HEK293 (cell line): Measurements from ENCODE around the gene ANO2.

Source experiments
- CTCF ChIA-PET: fragments of 350-600 bp; formaldehyde crosslinking; extraction: SDS; loops from one replicate; lab custom pipeline; 2021; ENCODE audit warnings: antibody characterized with exemption; lab: Yijun Ruan, JAX
- POLR2A ChIA-PET: fragments of 300-600 bp; formaldehyde crosslinking; extraction: SDS; loops from one replicate; lab custom pipeline; 2020; ENCODE audit warnings: antibody characterized with exemption, inconsistent platforms; lab: Yijun Ruan, JAX
- H3K27ac ChIP-seq: fragments of 200-500 bp; sonication (Bioruptor generic); 2 replicates; pipeline ENCODE4 v1.5.1; 2014; ENCODE audit warnings: low read depth, low read length, control low read depth, inconsistent platforms; ENCODE audit errors: extremely low read depth
- H3K36me3 ChIP-seq, 2 experiments: fragments of 200-500 bp in 1 of 2; sonication (Bioruptor generic) in 1 of 2; 1 replicate in 1 of 2; 2 replicates in 1 of 2; pipeline ENCODE4 v1.5.1; 2014 to 2017; ENCODE audit warnings: inconsistent platforms in 2 of 2, low read length in 2 of 2; ENCODE audit not compliant: control insufficient read depth in 2 of 2, insufficient read depth in 1 of 2
- H3K4me1 ChIP-seq: fragments of 200-500 bp; sonication (Bioruptor generic); 2 replicates; pipeline ENCODE4 v1.5.1; 2014; ENCODE audit warnings: mild to moderate bottlenecking, low read length, inconsistent platforms; ENCODE audit not compliant: control insufficient read depth, insufficient read depth
- H3K4me3 ChIP-seq: 2 replicates; pipeline ENCODE4 v1.5.1; 2011; ENCODE audit warnings: low read depth, mild to moderate bottlenecking, control low read depth, low read length, moderate library complexity
- H3K9me3 ChIP-seq: fragments of 200-500 bp; sonication (Bioruptor generic); 2 replicates; pipeline ENCODE4 v1.5.1; 2014; ENCODE audit warnings: low read depth, low read length, inconsistent platforms; ENCODE audit not compliant: control insufficient read depth, insufficient read depth
- BCL11A ChIP-seq: fragments of 450-650 bp; formaldehyde crosslinking; IDR thresholded peaks from 2 replicates; pipeline ENCODE4 v1.5.1; 2016; ENCODE audit warnings: low read depth, missing biosample characterization, missing genetic modification characterization
- KLF10 ChIP-seq: fragments of 450-650 bp; IDR thresholded peaks from 2 replicates; pipeline ENCODE4 v1.5.1; 2018; ENCODE audit warnings: missing biosample characterization, mild to moderate bottlenecking, missing genetic modification characterization
- SP2 ChIP-seq: fragments of 450-650 bp; formaldehyde crosslinking; IDR thresholded peaks from 2 replicates; pipeline ENCODE4 v1.5.1; 2016; ENCODE audit warnings: missing biosample characterization, missing genetic modification characterization
- ZBTB1 ChIP-seq: fragments of 450-650 bp; formaldehyde crosslinking; IDR thresholded peaks from 2 replicates; pipeline ENCODE4 v1.5.1; 2016; ENCODE audit warnings: missing biosample characterization, missing genetic modification characterization
- ZBTB8A ChIP-seq: fragments of 450-650 bp; formaldehyde crosslinking; IDR thresholded peaks from 2 replicates; pipeline ENCODE4 v1.5.1; 2016; ENCODE audit warnings: missing biosample characterization, missing genetic modification characterization
- ZFP41 ChIP-seq: fragments of 450-650 bp; formaldehyde crosslinking; IDR thresholded peaks from 2 replicates; pipeline ENCODE4 v1.5.1; 2016; ENCODE audit warnings: missing biosample characterization, missing genetic modification characterization, borderline replicate concordance
- ZNF140 ChIP-seq: fragments of 450-650 bp; formaldehyde crosslinking; IDR thresholded peaks from 2 replicates; pipeline ENCODE4 v1.5.1; 2016; ENCODE audit warnings: missing biosample characterization, missing genetic modification characterization
- ZNF239 ChIP-seq: fragments of 450-650 bp; formaldehyde crosslinking; IDR thresholded peaks from 2 replicates; pipeline ENCODE4 v1.5.1; 2016; ENCODE audit warnings: missing biosample characterization, missing genetic modification characterization
- ZNF274 ChIP-seq, 2 experiments: fragments of 200-500 bp in 1 of 2; fragments of 450-650 bp in 1 of 2; sonication (Bioruptor generic) in 1 of 2; formaldehyde crosslinking in 1 of 2; IDR thresholded peaks; 2 replicates each; pipeline versions ENCODE4 v1.5.1 to v1.6.1; 2014 to 2016; ENCODE audit warnings: borderline replicate concordance in 1 of 2, inconsistent platforms in 1 of 2, low read length in 1 of 2, missing biosample characterization in 1 of 2, missing genetic modification characterization in 1 of 2
- ZNF335 ChIP-seq: fragments of 450-650 bp; formaldehyde crosslinking; conservative IDR thresholded peaks from 2 replicates; pipeline ENCODE4 v1.5.1; 2016; ENCODE audit warnings: missing biosample characterization, missing genetic modification characterization
- ZNF48 ChIP-seq: fragments of 450-650 bp; formaldehyde crosslinking; IDR thresholded peaks from 2 replicates; pipeline ENCODE4 v1.5.1; 2016; ENCODE audit warnings: missing biosample characterization, missing genetic modification characterization
- ZNF510 ChIP-seq: fragments of 450-650 bp; formaldehyde crosslinking; IDR thresholded peaks from 2 replicates; pipeline ENCODE4 v1.5.1; 2018; ENCODE audit warnings: mild to moderate bottlenecking, missing genetic modification characterization, missing biosample characterization; ENCODE audit not compliant: insufficient replicate concordance
- ZNF629 ChIP-seq: fragments of 450-650 bp; formaldehyde crosslinking; IDR thresholded peaks from 2 replicates; pipeline ENCODE4 v1.5.1; 2017; ENCODE audit warnings: missing biosample characterization, missing genetic modification characterization
- ZNF76 ChIP-seq: fragments of 450-650 bp; formaldehyde crosslinking; IDR thresholded peaks from 2 replicates; pipeline ENCODE4; 2016; ENCODE audit warnings: low read depth, missing biosample characterization, missing genetic modification characterization, borderline replicate concordance
- TF ChIP-seq, protein P1 (sequence below): fragments of 450-650 bp; formaldehyde crosslinking; IDR thresholded peaks from 2 replicates; pipeline ENCODE4 v1.5.1; 2017; ENCODE audit warnings: missing biosample characterization, missing genetic modification characterization
- TF ChIP-seq, protein P2 (sequence below): fragments of 450-650 bp; formaldehyde crosslinking; IDR thresholded peaks from 2 replicates; pipeline ENCODE4 v1.5.1; 2017; ENCODE audit warnings: missing biosample characterization, mild to moderate bottlenecking, missing genetic modification characterization, moderate library complexity
- TF ChIP-seq, protein P3 (sequence below): fragments of 450-650 bp; formaldehyde crosslinking; IDR thresholded peaks from 2 replicates; pipeline ENCODE4 v1.5.1; 2016; ENCODE audit warnings: missing biosample characterization, missing genetic modification characterization
- TF ChIP-seq, protein P4 (sequence below): fragments of 450-650 bp; formaldehyde crosslinking; IDR thresholded peaks from 2 replicates; pipeline ENCODE4 v1.5.1; 2017; ENCODE audit warnings: missing biosample characterization, missing genetic modification characterization
- TF ChIP-seq, protein P5 (sequence below): fragments of 450-650 bp; formaldehyde crosslinking; IDR thresholded peaks from 2 replicates; pipeline ENCODE4 v1.5.1; 2016; ENCODE audit warnings: missing biosample characterization, missing genetic modification characterization
- TF ChIP-seq, protein P6 (sequence below): fragments of 450-650 bp; formaldehyde crosslinking; IDR thresholded peaks from 2 replicates; pipeline ENCODE4 v1.5.1; 2016; ENCODE audit warnings: missing biosample characterization, missing genetic modification characterization

The ANO2 gene

DNA sequence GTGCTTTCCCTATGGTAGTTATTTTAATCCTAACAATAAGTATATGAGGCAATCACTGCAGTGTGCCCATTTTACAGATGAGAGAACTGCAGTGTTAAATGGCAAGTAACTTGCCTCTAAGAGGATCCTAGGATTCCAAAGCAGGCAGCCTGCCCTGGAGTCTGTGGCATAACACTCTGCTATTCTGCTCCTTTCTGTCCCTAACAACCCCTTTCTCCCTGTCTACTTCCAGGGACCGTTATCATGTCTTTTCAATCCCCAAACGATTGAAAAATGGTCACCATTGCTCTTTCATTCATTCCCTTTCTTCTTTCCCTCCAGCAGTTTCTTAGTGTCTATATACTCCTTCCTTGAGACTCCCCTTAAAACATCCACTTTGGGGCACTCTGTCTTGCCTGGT, 1.3 kb upstream of the ANO2 start:
- CTCF ChIA-PET: interaction anchor here (0.6 kb wide), 1 partner anchor 44 kb away, joined by 3 read pairs; no protein-coding TSS in a partner anchor
- no peak overlapping the region for H3K27ac ChIP-seq
- H3K4me3 ChIP-seq: no peak overlapping the region
- POLR2A ChIA-PET: no interaction called here
- TF ChIP-seq ZNF239 (tag by site-specific recombination): no peak
- peak; percentile 95 for TF ChIP-seq ZNF140 (tag by site-specific recombination)
- TF ChIP-seq ZFP41 (tag by site-specific recombination): no peak
- TF ChIP-seq, protein P1, sequence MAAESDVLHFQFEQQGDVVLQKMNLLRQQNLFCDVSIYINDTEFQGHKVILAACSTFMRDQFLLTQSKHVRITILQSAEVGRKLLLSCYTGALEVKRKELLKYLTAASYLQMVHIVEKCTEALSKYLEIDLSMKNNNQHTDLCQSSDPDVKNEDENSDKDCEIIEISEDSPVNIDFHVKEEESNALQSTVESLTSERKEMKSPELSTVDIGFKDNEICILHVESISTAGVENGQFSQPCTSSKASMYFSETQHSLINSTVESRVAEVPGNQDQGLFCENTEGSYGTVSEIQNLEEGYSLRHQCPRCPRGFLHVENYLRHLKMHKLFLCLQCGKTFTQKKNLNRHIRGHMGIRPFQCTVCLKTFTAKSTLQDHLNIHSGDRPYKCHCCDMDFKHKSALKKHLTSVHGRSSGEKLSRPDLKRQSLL (tag by site-specific recombination): no peak
- TF ChIP-seq, protein P2, sequence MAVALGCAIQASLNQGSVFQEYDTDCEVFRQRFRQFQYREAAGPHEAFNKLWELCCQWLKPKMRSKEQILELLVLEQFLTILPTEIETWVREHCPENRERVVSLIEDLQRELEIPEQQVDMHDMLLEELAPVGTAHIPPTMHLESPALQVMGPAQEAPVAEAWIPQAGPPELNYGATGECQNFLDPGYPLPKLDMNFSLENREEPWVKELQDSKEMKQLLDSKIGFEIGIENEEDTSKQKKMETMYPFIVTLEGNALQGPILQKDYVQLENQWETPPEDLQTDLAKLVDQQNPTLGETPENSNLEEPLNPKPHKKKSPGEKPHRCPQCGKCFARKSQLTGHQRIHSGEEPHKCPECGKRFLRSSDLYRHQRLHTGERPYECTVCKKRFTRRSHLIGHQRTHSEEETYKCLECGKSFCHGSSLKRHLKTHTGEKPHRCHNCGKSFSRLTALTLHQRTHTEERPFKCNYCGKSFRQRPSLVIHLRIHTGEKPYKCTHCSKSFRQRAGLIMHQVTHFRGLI (tag by site-specific recombination): no peak
- H3K9me3 ChIP-seq: no peaks in the 10 kb centered on the region
- no peaks in the 10 kb centered on the region for H3K36me3 ChIP-seq
- H3K4me1 ChIP-seq: 0 out of 2 replicates have a peak, but pooled peaks cover 2% of the 10 kb centered on the region

DNA sequence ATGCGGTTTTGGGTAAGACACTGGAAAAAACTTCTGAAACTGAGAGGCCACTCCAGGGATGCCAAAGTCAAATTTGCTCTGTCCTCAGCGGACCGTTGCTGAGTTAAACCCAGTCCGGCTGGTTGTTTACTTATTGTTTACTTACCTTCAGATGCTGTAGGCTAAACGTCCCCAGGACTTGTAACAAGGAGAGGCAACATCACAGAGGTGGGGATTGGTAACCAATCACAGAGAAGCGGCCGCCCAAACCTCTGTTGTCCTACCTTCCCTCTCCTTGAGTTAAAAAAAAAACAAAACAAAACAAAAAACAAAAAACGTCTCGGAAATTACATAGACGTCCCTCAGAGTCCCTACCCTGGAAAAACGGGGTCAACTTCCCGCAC, 380 bp downstream of the ANO2 start:
- H3K27ac ChIP-seq: no peak overlapping the region; the same call in 1 of the 2 replicates
- ChIA-PET CTCF (no interaction called here), POLR2A (no interaction called here)
- no peaks in the 10 kb centered on the region for H3K9me3 ChIP-seq
- H3K4me3 ChIP-seq: peak overlapping the region; percentile 51
- 0 out of 2 replicates have a peak, but pooled peaks cover 2% of the 10 kb centered on the region for H3K4me1 ChIP-seq
- no peaks in the 10 kb centered on the region for H3K36me3 ChIP-seq
- TF ChIP-seq ZNF274 (IDR thresholded peaks at IDR 0.05; ENCODE audit: low read length) (no peak), ZNF274 (tag by site-specific recombination; IDR thresholded peaks at IDR 0.05; ENCODE audit: borderline replicate concordance) (no peak), ZBTB8A (tag by site-specific recombination) (no peak), ZNF76 (tag by site-specific recombination) (no peak), ZBTB1 (tag by site-specific recombination) (no peak), ZNF239 (tag by site-specific recombination) (no peak), BCL11A (no peak), ZNF510 (tag by site-specific recombination) (no peak), ZNF335 (tag by site-specific recombination) (peak; percentile 94), ZNF48 (tag by site-specific recombination) (no peak), ZNF629 (tag by site-specific recombination) (no peak), KLF10 (tag by site-specific recombination) (no peak), SP2 (no peak)
- TF ChIP-seq, protein P3, sequence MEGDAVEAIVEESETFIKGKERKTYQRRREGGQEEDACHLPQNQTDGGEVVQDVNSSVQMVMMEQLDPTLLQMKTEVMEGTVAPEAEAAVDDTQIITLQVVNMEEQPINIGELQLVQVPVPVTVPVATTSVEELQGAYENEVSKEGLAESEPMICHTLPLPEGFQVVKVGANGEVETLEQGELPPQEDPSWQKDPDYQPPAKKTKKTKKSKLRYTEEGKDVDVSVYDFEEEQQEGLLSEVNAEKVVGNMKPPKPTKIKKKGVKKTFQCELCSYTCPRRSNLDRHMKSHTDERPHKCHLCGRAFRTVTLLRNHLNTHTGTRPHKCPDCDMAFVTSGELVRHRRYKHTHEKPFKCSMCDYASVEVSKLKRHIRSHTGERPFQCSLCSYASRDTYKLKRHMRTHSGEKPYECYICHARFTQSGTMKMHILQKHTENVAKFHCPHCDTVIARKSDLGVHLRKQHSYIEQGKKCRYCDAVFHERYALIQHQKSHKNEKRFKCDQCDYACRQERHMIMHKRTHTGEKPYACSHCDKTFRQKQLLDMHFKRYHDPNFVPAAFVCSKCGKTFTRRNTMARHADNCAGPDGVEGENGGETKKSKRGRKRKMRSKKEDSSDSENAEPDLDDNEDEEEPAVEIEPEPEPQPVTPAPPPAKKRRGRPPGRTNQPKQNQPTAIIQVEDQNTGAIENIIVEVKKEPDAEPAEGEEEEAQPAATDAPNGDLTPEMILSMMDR: no peak
- TF ChIP-seq, protein P4, sequence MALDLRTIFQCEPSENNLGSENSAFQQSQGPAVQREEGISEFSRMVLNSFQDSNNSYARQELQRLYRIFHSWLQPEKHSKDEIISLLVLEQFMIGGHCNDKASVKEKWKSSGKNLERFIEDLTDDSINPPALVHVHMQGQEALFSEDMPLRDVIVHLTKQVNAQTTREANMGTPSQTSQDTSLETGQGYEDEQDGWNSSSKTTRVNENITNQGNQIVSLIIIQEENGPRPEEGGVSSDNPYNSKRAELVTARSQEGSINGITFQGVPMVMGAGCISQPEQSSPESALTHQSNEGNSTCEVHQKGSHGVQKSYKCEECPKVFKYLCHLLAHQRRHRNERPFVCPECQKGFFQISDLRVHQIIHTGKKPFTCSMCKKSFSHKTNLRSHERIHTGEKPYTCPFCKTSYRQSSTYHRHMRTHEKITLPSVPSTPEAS (tag by site-specific recombination): no peak
- TF ChIP-seq, protein P1 (tag by site-specific recombination): no peak
- TF ChIP-seq, protein P5, sequence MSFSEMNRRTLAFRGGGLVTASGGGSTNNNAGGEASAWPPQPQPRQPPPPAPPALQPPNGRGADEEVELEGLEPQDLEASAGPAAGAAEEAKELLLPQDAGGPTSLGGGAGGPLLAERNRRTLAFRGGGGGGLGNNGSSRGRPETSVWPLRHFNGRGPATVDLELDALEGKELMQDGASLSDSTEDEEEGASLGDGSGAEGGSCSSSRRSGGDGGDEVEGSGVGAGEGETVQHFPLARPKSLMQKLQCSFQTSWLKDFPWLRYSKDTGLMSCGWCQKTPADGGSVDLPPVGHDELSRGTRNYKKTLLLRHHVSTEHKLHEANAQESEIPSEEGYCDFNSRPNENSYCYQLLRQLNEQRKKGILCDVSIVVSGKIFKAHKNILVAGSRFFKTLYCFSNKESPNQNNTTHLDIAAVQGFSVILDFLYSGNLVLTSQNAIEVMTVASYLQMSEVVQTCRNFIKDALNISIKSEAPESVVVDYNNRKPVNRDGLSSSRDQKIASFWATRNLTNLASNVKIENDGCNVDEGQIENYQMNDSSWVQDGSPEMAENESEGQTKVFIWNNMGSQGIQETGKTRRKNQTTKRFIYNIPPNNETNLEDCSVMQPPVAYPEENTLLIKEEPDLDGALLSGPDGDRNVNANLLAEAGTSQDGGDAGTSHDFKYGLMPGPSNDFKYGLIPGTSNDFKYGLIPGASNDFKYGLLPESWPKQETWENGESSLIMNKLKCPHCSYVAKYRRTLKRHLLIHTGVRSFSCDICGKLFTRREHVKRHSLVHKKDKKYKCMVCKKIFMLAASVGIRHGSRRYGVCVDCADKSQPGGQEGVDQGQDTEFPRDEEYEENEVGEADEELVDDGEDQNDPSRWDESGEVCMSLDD: no peak
- TF ChIP-seq, protein P6, sequence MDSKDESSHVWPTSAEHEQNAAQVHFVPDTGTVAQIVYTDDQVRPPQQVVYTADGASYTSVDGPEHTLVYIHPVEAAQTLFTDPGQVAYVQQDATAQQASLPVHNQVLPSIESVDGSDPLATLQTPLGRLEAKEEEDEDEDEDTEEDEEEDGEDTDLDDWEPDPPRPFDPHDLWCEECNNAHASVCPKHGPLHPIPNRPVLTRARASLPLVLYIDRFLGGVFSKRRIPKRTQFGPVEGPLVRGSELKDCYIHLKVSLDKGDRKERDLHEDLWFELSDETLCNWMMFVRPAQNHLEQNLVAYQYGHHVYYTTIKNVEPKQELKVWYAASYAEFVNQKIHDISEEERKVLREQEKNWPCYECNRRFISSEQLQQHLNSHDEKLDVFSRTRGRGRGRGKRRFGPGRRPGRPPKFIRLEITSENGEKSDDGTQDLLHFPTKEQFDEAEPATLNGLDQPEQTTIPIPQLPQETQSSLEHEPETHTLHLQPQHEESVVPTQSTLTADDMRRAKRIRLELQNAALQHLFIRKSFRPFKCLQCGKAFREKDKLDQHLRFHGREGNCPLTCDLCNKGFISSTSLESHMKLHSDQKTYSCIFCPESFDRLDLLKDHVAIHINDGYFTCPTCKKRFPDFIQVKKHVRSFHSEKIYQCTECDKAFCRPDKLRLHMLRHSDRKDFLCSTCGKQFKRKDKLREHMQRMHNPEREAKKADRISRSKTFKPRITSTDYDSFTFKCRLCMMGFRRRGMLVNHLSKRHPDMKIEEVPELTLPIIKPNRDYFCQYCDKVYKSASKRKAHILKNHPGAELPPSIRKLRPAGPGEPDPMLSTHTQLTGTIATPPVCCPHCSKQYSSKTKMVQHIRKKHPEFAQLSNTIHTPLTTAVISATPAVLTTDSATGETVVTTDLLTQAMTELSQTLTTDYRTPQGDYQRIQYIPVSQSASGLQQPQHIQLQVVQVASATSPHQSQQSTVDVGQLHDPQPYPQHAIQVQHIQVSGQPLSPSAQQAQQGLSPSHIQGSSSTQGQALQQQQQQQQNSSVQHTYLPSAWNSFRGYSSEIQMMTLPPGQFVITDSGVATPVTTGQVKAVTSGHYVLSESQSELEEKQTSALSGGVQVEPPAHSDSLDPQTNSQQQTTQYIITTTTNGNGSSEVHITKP (tag by site-specific recombination): 0 out of 2 replicates have a peak, but pooled peaks have one; percentile 28
